ENCODE results near the gene ABCA12. TPM values are rescaled to one million over a fixed set of nuclear protein-coding genes. Genes with fewer than 3 reads are reported as not detected.

ABCA12 gene
- total RNA-seq, 1 experiment from 2014 or later: 1.3 TPM

DNA sequence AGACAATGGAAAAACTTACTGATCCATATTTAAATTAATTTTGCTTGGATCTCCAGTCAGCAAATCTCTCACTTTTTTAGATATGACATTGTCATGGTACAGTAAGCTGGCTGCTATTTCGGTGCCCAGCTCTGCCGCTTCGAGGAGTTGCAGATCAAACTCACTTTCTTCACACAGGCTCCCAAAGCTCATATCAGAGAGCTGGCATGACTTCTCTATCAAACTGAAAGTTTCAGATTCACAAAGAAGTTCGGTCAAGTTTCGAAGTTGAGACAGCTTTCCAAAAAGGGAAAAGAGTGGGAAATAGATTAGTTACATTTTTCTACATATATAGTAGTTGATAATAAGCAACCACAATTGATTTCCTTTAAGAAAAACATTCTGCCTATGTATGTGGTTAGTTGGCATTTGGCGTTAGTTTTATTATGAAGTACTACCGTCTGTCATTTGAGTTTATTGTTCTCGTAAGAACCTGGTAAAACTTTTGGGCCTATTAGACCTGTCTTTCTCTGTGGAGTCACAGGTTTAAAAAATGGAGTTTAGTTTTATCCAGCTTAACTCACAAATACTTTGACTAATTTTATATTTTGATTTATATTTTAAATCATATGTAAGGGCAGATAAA, 118.8 kb downstream of the ABCA12 start:
- no peak for TF ChIP-seq POLR2A (IDR thresholded peaks at IDR 0.05; ENCODE audit: borderline replicate concordance, extremely low read depth, insufficient read depth, insufficient read length)
- TF ChIP-seq RAD21 (IDR thresholded peaks at IDR 0.05; ENCODE audit: low read depth): no peak
- TF ChIP-seq EGR1 (IDR thresholded peaks at IDR 0.05; ENCODE audit: low read depth): no peak
- TF ChIP-seq, protein P1, sequence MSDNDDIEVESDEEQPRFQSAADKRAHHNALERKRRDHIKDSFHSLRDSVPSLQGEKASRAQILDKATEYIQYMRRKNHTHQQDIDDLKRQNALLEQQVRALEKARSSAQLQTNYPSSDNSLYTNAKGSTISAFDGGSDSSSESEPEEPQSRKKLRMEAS (IDR thresholded peaks at IDR 0.05): no peak
- TF ChIP-seq, protein P2, sequence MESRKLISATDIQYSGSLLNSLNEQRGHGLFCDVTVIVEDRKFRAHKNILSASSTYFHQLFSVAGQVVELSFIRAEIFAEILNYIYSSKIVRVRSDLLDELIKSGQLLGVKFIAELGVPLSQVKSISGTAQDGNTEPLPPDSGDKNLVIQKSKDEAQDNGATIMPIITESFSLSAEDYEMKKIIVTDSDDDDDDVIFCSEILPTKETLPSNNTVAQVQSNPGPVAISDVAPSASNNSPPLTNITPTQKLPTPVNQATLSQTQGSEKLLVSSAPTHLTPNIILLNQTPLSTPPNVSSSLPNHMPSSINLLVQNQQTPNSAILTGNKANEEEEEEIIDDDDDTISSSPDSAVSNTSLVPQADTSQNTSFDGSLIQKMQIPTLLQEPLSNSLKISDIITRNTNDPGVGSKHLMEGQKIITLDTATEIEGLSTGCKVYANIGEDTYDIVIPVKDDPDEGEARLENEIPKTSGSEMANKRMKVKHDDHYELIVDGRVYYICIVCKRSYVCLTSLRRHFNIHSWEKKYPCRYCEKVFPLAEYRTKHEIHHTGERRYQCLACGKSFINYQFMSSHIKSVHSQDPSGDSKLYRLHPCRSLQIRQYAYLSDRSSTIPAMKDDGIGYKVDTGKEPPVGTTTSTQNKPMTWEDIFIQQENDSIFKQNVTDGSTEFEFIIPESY (IDR thresholded peaks at IDR 0.05; ENCODE audit: extremely low read depth, insufficient replicate concordance, low read length): no peak
- no peak for TF ChIP-seq JUND (IDR thresholded peaks at IDR 0.05)
- TF ChIP-seq EZH2phosphoT487 (IDR thresholded peaks at IDR 0.05; ENCODE audit: borderline replicate concordance): no peak
- TF ChIP-seq SP1 (IDR thresholded peaks at IDR 0.05; ENCODE audit: low read depth): no peak
- TF ChIP-seq EZH2 (IDR thresholded peaks at IDR 0.05): no peak
- no peak for TF ChIP-seq ELF1 (IDR thresholded peaks at IDR 0.05; ENCODE audit: borderline replicate concordance, low read depth)
- TF ChIP-seq FOSL1 (IDR thresholded peaks at IDR 0.05; ENCODE audit: low read depth): no peak
- TF ChIP-seq SIN3A (IDR thresholded peaks at IDR 0.05; ENCODE audit: low read depth): no peak
- no peak for TF ChIP-seq SRF (IDR thresholded peaks at IDR 0.05; ENCODE audit: low read depth)
- TF ChIP-seq POLR2AphosphoS5 (IDR thresholded peaks at IDR 0.05; ENCODE audit: low read depth, low read length): no peak
- TF ChIP-seq TCF7L2 (IDR thresholded peaks at IDR 0.05; ENCODE audit: borderline replicate concordance, extremely low read depth, insufficient read depth, insufficient read length): no peak
- TF ChIP-seq, protein P3, sequence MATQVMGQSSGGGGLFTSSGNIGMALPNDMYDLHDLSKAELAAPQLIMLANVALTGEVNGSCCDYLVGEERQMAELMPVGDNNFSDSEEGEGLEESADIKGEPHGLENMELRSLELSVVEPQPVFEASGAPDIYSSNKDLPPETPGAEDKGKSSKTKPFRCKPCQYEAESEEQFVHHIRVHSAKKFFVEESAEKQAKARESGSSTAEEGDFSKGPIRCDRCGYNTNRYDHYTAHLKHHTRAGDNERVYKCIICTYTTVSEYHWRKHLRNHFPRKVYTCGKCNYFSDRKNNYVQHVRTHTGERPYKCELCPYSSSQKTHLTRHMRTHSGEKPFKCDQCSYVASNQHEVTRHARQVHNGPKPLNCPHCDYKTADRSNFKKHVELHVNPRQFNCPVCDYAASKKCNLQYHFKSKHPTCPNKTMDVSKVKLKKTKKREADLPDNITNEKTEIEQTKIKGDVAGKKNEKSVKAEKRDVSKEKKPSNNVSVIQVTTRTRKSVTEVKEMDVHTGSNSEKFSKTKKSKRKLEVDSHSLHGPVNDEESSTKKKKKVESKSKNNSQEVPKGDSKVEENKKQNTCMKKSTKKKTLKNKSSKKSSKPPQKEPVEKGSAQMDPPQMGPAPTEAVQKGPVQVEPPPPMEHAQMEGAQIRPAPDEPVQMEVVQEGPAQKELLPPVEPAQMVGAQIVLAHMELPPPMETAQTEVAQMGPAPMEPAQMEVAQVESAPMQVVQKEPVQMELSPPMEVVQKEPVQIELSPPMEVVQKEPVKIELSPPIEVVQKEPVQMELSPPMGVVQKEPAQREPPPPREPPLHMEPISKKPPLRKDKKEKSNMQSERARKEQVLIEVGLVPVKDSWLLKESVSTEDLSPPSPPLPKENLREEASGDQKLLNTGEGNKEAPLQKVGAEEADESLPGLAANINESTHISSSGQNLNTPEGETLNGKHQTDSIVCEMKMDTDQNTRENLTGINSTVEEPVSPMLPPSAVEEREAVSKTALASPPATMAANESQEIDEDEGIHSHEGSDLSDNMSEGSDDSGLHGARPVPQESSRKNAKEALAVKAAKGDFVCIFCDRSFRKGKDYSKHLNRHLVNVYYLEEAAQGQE (IDR thresholded peaks at IDR 0.05; ENCODE audit: low read depth): no peak
- no peak for TF ChIP-seq CBX3 (IDR thresholded peaks at IDR 0.05; ENCODE audit: low read depth)
- POLR2A ChIA-PET: no interaction called here
- intact Hi-C loops (cut with micrococcal nuclease): no loop called here

More for the DNA sequence above, 118.8 kb downstream of the ABCA12 start:
- H3K9me3 ChIP-seq (ENCODE audit: control insufficient read depth in 1 of 2, insufficient read depth in 1 of 2, low read depth in 1 of 2, low read length in 2 of 2): no peaks in the 10 kb centered on the region
- H3K9ac ChIP-seq (ENCODE audit: low read length): no peak overlapping the region
- ATAC-seq (no peak), DNase-seq (ENCODE audit: low read depth, low spot score) (no peak)
- no peaks in the 10 kb centered on the region for H4K20me1 ChIP-seq (ENCODE audit: insufficient read depth)
- H3K4me3 ChIP-seq (replicated peaks in 1 of 2; ENCODE audit: low read depth in 1 of 2, low read length in 2 of 2): no peak overlapping the region
- no peaks in the 10 kb centered on the region for H3K27me3 ChIP-seq (ENCODE audit: insufficient read depth, low read length)
- no peaks in the 10 kb centered on the region for H3K36me3 ChIP-seq (ENCODE audit: control insufficient read depth in 1 of 2, insufficient read depth in 2 of 2, low read length in 2 of 2)
- no TSS peak for BruUV-seq (replicated peaks)
- CTCF ChIA-PET: no interaction called here
- H3K9me2 ChIP-seq (ENCODE audit: insufficient read depth): no peaks in the 10 kb centered on the region
- H3K4me2 ChIP-seq (ENCODE audit: low read length): no peak overlapping the region
- H3K79me2 ChIP-seq (ENCODE audit: insufficient read depth, low read length): no peaks in the 10 kb centered on the region
- RAD21 ChIA-PET (ENCODE audit: low non-redundant PET in 1 of 2, low total read pairs in 2 of 2, uncharacterized antibody in 2 of 2, unreplicated experiment in 2 of 2): no interaction called here
- H3K27ac ChIP-seq (ENCODE audit: low read depth, low read length): no peak overlapping the region
- no peak overlapping the region for H2AFZ ChIP-seq (ENCODE audit: low read depth, low read length, poor library complexity, severe bottlenecking)
- peaks cover 0 to 10% of the 10 kb centered on the region in 2 experiments; a peak in 2 of 4 replicates for H3K4me1 ChIP-seq (ENCODE audit: control insufficient read depth in 1 of 2, insufficient read depth in 2 of 2, low read length in 2 of 2)

Data from HCT116 (cell line).